Endometrial microvascular endothelial cells (primary cell): ENCODE measurements around the gene KIF26B. TPM values are rescaled to one million over a fixed set of nuclear protein-coding genes. Genes with fewer than 3 reads are reported as not detected.
"Not testable (repeated sequence)": the region's sequence is repeated elsewhere in the genome, so short reads cannot be mapped to it uniquely, and the experiment has no call there.

Source experiments
- in situ Hi-C: cut with HindIII; loops from 2 replicates; pipeline ENCODE4 v1.10.0; 2017; ENCODE audit warnings: low sequenced_read_pairs, low pct_unique_long_range_greater_than_20kb; ENCODE audit errors: inconsistent ontology term
- total RNA-seq: library from RNA; depleted of rRNA; stranded (reverse); fragments of >200 nt; gene quantifications from one replicate; pipeline ENCODE4 v1.2.3, GENCODE V29; 2015; ENCODE audit errors: inconsistent ontology term

KIF26B gene
- total RNA-seq, 1 donor from 2014 or later = not detected

GRCh38 chr1:245356891-245357585, 202.3 kb downstream of the KIF26B start:
- in situ Hi-C loops = no loop called here

DNA sequence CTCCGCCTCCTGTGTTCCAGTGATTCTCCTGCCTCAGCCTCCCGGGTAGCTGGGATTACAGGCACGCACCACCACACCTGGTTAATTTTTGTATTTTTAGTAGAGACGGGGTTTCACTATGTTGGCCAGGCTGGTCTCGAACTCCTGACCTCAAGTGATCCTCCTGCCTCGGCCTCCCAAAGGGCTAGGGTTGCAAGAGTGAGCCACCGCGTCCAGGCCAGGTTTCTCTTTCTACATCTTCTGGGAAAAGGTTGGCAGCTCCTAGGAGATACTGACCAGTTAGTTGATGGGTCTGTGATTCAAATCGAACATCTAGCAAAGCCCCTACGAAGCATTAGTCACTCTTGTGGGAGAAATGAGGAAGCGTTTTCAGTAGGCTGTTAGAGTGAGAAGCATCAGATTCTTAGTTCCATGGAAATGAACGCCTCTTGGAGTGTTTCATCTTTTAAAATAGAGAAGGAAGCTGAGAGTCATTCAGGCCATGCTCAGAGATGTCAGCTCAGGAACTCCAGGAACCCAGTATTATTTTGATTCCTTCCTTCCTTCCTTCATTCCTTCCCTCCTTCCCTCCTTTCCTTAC, 204.4 kb downstream of the KIF26B start:
- in situ Hi-C loops = not testable (repeated sequence)

DNA sequence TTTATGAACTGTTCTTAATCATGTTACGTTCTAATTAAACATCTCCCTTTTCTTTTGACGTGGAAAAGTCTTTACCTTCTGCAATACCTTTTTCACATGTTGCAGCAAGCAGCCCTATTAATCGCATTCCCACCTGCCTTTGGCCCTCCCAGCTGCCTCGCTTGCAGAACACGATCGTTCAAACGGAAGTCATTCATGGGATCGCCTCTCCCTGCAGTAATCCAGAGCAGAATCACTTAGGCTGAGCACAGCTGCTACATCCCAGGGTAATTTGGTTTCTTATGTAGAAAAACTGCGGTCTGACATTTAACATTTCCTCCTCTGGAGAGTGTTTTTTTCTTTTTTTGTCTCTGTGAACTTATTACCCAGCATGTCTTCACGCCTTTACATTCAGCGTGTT, 206.3 kb downstream of the KIF26B start:
- in situ Hi-C loops = no loop called here

- in situ Hi-C loops = no loop called here
These were observed 207.2 kb downstream of the KIF26B start for GRCh38 chr1:245361951-245362350.

DNA sequence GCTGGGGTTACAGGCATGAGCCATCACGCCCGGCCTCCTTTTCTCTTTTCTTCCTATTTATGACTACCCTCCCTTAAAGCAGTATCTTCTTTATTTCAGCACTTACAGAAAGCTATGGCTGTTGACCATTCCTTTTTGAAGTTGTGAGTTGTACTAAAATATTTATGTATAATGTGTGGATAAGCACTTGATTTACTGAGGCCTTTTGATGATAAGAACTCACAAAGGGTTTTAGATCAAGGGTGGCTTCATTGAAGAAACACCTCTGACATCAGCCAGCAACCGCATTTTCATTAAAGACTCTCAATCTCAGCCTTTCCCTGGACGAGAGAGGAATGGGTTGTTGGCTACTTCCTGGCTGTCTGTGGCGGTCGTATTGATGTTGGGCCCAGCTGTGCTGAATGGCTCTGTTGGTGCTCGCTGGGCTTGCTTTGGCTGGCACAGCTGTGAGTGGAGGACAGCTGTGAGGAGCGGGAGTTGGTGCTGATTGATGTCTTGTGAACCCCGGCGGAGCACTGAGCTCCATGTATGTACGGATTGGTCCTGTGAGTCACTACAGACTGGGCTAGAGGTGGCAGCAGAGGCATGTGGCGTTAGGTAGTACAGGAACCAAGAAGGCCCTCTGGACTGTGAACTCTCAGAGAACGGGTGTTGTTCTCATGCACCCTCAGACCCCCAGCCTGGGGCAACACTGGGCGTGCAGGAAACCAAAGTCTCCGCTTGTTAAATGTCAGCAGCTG, 208.8 kb downstream of the KIF26B start:
- in situ Hi-C loops = no loop called here

DNA sequence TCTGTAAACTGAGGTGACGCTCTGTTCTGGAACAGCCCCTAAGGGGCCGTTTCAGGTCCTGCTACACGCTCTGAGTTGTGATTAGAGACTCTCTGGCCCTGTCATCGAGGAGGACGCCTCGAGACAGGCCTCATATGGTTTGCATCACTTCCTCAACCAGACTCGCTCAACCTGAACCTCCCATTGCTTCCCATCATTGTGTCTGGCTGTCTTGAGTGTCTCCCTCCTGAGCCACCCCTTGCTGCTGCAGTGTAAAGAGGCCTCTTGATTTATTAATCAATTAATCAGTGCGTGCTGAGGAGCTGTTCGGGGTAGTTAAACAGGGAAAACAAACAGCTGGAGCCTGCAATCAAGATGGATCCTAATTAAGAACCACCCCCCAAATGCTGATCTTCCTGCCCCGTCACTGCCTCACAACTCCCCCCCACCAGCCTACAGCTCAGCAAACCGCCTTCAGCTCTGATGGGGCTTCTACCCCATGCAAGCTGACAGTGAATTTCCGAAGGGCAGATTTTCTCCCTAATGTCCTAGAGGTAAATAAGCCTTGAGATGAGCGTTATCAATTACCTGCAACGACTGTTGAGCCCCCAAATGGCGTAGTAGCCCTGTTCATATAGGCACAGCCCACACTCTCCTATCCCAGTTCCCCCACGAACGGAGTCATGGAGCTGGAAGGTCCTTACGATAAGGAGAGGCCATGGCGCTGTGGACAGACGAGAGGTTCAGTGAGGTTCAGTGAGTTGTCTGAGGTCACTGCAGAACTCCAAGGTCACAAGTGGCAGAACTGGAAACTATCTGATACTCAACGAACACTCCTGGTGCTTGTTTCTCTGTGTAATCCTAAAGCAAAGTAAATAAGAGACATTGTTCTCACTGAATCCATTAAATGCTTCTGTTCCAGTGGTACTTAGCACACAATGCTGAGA, 210.6 kb downstream of the KIF26B start:
- in situ Hi-C loops = no loop called here

GRCh38 chr1:245366886-245367285, 212.1 kb downstream of the KIF26B start:
- in situ Hi-C loops = no loop called here

- in situ Hi-C loops = no loop called here
These were observed 215.5 kb downstream of the KIF26B start for GRCh38 chr1:245370175-245370825.

DNA sequence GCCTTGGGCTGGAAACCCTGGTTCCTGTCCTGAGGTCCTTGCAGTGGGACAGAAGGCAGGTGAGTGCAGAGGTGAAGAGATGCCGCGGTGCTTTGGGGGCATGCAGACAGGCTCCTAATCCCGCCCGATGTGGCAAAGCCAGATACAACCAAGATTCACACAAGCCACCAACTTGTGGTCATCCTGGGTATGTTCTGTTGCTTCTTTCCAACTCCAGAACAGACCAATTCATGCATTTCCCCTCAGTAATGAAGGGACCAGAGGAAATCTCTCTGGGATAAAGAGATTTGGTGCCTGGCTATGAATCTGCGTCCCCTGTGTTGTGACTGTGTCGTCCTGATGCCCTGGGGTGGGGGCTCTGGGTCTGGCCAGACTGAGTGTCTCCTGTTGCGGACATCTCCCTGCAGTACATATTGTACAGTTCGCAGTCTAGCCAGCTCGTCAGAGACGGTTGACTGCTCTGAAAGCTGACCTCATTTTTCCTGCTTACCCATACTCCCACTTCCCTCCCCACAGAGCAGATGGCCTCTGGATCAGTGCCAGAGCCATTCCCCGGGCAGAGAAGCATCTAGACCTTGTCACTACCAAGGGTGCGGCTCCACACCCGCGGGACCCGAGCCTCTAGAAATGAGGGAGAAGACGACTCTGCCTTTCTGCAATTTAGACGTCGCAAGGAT, 216.3 kb downstream of the KIF26B start:
- in situ Hi-C loops = no loop called here

GRCh38 chr1:245373131-245373530, 218.3 kb downstream of the KIF26B start:
- in situ Hi-C loops = no loop called here

DNA sequence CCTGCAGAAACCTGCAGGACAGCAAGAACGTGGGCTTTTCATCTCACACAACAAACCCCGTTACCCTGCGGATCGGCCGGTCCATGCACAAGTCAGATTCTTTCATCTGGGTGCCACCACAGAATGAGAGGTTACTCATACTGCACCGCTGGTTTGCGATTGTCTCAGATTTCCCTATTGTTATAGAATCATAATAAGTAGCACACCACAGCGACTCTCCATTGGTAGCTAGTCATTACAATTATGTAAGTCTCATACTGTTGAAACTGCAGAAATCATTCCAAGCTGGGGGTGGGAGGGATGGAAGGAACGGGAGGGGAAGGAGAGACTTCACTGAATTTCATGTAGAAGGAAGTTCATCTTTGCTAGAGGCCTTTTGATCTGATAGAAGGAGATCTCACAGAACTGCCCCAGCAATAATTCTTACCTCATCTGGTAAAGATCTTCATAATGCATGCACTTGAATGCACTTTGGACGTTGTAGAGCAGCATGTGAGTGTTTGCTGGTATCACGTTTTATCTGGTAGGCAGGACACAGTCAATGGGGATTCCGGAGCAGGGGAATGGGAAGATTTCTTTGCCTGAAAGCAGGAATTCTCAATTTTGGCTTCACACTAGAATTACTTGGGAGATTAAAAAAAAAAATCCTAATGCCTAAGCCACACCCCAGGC, 221.1 kb downstream of the KIF26B start:
- in situ Hi-C loops = no loop called here

- in situ Hi-C loops = no loop called here
These were observed 223.1 kb downstream of the KIF26B start for GRCh38 chr1:245377854-245378253.

DNA sequence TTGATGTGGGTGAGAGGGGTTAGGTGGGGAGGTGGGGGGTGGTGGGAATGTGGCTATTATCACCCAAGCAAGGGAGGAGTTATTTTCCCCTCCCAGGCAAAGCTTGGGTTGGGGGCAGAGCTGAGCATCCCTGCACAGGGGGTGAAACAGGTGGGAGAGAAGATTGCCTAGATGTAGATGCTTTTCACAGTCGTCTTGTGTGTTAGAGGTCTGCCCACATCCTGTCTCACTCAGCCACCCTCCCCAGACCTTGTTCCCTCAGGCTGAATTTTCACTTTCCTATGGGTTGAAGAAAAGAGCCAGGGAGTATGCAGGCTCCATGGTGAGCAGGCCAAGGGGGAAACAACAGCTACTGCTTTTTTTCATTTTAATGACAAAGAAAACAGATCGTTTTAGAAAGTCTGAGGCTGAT, 223.5 kb downstream of the KIF26B start:
- in situ Hi-C loops = no loop called here

GRCh38 chr1:245378745-245379144, 224.0 kb downstream of the KIF26B start:
- in situ Hi-C loops = no loop called here

DNA sequence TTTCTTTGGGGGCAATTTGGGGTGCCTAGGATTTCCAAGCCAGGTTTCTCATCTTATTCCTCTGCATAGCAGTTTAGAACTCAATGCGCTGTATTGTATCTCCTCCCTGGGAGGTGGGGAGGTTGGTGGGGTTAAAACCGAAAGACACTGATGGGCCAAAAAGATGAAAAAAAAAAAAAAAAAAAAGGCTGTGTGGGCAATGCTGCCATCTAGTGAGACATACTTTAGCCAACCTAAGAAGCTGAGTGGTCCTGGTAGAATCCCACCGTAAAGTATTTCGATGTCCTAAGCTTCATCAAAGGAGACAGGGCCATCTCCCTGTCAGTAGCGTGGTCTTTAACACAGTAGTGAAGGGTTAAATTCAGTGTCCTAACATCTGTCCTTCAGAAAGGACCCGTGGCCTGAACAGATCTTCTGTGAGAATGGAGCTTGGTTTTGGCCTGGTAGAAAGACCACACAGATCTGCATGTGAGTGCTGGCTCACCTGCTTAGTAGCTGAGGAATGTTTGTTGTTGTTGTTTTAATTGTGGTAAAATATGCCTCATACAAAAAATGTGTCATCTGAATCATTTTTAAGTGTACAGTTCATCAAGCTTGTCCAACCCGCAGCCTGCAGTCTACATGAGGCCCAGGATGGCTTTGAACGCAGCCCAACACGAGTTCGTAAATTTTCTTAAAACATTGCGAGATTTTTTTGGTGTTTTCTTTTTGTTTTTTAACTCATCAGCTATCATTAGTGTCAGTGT, 226.2 kb downstream of the KIF26B start:
- in situ Hi-C loops = no loop called here

DNA sequence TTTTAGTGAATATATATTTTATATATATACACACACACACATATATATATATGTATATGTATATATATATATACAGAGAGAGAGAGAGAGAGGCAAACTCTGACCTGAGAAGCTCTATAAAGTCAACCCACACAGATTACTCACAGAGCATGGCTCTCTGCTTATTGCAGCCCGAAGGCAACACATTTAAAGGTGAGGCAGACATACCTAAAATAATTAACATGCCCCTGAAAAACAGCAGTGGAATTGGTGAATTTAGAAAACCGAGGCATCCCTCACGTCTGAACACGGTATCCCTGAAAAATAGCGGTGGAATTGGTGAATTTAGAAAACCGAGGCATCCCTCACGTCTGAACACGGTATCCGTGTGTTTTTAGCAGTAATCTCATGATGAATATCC, 228.2 kb downstream of the KIF26B start:
- in situ Hi-C loops = no loop called here
